GM21423 (cell line): ENCODE data around the gene KIAA2012.
"Not testable (repeated sequence)": the region's sequence is repeated elsewhere in the genome, so short reads cannot be mapped to it uniquely, and the experiment has no call there.

ENCODE experiments used
- ATAC-seq: cut with Tn5 transposase; IDR thresholded peaks from one replicate; pipeline ENCODE4 v1.9.1; 2021; ENCODE audit warnings: mild to moderate bottlenecking, moderate library complexity; ENCODE audit not compliant: unreplicated experiment

The KIAA2012 gene

DNA sequence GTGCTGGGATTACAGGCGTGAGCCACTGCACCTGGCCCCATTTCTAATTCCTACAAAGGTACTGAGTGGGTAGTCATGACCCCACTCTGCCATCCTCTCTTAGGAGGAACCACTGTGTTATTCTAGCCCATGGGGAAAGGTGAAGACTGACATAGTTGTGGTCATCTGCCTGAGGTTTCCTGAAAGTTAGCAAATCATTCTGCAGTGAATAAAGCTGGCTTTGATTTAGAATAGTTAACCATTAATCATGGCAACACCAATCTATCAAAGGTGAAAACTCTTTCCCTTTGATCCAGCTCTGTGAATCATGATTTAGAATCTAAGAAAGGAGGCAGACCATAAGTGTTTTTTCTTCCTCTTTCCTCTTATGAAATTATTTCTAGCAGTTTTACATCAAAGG is 114.5 kb downstream of the KIAA2012 start:
- ATAC-seq = no peak

DNA sequence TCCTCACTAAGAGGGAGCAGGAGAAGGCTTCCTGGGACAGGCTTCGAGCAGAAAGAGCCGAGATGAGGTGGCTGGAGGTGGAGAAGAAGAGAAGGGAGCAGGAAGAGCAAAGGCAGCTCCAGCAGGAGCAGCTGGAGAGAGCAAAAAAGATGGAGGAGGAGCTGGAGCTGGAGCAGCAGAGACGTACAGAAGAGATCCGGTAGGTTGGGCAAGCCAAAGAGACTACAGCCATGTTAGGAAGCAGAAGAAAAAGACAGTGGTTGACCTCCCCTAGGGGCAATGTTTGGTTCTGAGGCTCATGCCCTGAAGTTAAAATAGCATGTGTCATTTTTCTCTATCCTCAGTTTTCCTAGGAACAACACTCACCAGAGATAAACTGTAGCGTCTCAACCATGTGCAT is 120.2 kb downstream of the KIAA2012 start:
- ATAC-seq = no peak

DNA sequence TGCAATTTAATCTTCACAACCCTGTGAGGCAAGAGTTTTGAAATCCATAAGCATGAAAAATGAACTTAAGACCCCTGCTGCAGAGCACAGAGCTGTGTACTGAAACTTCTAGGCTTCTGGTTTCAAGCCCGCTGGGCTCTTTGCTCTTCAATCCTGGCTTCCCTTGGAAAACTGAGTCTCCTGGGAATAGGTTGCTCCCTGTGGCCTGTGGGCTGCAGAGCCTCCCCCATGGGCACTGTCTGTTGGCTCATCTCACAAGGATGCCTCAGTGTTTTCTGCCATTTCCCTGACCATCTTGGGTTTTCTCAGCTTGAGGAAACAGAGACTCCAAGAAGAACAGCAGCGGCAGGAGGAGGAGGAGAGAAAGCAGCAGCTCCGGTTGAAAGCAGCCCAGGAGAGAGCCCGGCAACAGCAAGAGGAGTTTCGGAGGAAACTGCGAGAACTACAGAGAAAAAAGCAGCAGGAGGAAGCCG is 120.9 kb downstream of the KIAA2012 start:
- no peak for ATAC-seq

DNA sequence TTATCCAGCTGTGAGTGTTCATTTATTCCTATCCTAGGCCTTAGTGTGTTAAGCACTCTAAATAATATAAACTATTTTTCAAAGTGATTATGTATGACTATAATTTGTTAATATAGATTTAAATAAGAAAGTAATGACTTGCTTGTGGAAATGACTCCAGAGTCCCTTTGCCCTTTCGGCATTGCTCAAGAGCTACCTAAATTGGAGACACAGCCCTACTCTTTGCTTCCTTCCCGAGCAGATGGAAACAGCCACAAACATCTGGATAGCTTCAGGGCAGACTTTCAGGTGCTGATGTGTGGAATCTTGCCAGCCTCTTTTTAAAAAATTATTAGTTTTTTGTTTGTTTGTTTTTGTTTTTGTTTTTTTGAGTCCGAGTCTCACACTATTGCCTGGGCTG is 121.4 kb downstream of the KIAA2012 start:
- ATAC-seq = no peak

DNA sequence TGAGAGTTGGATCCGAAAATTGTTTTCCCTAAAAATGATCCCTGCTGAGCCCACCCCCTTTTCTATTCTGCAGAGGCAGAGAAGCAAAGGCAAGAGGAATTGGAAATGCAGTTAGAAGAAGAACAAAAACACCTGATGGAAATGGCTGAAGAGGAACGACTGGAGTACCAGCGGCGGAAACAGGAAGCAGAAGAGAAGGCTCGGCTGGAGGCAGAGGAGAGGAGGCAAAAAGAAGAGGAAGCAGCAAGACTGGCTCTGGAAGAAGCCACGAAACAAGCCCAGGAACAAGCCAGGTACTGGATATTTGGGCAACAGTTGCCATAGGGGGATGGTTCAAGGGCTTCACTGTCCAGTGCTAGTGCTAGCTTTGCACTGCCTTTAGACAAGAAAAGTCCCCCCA is 123.7 kb downstream of the KIAA2012 start:
- ATAC-seq = no peak

DNA sequence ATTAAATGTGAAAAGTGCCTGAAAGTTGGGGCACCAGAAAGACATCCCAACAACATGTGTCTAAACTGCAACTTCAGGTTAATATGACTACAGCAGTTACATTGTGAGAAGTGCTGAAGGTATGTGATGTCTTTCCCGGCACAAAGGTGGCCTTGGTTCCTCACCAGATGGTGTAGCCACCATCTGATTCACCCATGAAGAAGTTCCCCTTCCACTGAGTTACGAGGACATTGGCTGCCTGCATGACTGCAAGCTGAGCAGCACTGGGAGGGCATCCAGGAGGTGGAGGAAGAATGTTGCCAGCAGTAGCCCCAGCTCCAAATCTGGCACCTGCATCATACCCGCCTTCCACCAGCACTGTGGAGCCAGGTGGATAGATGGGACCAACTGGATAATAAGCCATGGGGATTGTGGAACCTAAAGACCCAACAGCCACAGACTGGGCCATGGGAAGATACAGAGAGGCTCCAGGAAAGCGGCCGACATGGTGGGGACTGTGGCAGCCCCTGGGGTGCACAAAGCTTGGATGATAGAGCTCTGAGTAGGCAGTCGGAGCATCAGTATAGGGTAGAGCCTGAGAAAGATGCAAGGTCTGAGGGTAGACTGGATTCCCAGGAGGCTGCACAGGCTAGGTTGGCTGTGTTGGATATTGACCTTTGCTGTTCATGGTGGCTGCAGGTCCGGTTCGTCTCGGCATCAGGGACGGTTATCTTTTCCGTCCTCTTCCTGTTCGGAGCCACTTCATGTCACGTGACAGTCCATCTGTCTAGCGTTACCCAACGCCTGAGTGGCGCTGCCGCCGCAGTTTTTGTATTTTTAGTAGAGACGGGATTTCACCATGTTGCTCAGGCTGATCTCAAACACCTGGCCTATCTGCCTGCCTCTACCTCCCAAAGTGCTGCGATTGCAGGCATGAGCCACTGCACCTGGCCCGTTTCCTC is 128.4 kb downstream of the KIAA2012 start:
- ATAC-seq = no peak

DNA sequence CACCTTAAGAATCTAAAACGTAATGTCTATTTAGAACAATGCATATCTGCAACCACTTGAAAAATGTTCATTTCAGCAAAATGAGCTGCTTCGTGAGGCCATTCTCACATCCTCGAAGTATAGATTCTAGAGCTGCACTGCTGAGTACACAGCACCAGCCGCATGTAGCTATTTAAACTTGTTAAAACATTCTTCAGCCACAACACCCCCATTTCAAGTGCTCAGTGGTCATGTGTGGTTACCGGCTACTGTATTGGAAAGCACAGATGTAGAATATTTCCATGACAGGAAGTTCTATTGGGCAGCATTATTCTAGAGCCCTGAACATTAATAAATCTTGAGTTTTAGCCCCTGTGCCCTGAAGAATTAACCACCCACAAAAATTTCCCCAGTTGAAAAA is 130.3 kb downstream of the KIAA2012 start:
- ATAC-seq = no peak

DNA sequence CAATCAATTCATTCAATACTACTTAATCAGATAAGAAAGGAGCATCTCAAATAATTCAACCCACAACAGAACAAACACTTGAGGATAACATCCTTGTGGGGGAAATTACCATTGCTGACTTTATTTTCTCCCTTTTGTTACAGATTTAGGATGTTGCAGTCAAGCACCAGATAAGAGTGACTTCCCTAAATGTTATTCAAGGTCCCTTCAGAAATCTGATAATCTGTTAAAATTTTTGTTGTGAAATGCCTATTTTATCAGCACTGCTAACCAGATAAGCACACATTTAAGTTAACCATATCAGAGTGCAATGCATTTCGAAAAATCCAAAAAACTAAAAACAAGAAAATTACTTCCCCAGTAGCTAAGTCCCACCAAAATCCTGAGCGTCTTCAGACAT is 131.8 kb downstream of the KIAA2012 start:
- ATAC-seq = no peak

DNA sequence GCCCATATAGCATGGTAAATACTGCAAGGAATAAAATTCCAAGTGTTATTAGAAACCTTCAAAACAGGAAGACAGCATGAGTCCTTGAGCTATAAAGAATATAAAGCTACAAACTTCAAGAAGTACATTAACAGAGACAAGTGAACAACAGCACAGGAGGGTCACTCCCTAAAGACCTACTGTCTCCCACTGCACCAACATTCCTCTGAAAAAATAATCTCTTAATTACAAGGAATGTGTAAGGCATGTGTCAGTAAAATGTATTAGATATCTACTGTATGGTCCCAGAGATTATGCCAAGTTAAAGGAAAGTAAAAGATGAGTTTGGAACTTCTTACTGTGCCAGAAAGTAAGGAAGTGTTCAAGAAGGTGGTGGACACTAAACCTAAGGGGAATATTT is 135.5 kb downstream of the KIAA2012 start:
- ATAC-seq = no peak

DNA sequence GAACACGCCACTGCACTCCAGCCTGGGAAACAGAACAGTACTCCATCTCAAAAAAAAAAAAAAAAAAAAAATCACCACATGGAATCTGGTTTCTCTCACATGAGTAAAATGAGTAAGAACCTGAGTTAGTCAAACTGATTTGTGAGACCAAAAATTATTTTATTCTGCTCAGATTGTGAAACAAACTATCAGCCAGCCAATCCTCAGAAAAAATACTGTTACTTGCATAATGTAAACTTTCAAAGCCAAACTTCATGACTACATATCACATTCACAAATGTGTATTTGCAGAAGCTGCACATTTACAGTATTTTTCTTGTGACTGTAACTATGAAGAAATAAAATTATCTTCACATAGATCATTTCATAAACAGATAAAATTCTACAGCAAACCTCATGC is 142.1 kb downstream of the KIAA2012 start:
- ATAC-seq = no peak

DNA sequence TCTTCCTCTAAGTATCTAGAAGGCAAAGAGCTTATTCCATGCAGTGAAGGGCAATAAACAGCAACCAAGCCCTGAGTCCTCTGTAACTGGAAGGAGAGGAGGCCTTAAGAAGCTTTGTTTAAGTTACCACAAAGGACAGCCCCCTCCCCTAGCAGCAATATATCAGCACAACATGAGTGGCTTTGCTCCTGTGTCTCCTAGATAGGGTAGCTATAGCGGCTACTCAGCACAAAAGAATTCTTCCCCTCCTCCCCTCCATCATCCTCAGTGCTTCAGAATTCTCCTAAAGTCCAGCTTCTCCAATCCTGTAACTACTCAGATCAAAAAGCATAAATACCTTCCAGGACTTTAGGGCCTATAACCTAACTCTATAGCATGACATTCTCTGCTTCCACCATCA is 148.8 kb downstream of the KIAA2012 start:
- no peak for ATAC-seq

DNA sequence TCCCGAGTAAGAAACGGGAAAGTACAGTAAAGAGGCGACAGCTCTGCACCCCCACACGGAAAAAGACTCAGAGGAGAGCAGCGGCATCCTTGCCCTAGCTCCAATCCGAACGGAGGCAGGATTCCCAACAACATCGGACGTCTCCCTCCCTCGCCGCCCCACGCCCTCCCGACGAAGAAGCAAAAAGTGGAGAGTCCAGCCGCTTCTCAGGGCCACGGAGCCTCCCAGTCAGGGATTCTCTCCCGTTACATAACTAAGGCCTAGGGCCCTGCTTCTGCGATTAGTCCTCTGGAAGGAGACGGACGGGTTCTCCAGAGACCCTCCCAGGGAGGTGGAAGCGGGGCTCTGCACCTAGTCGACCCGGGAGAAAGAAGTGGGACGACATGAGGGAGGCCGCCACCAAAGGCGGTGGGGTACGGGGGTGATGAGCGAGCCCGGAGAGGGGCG is 164.8 kb downstream of the KIAA2012 start:
- peak; percentile 34 for ATAC-seq

DNA sequence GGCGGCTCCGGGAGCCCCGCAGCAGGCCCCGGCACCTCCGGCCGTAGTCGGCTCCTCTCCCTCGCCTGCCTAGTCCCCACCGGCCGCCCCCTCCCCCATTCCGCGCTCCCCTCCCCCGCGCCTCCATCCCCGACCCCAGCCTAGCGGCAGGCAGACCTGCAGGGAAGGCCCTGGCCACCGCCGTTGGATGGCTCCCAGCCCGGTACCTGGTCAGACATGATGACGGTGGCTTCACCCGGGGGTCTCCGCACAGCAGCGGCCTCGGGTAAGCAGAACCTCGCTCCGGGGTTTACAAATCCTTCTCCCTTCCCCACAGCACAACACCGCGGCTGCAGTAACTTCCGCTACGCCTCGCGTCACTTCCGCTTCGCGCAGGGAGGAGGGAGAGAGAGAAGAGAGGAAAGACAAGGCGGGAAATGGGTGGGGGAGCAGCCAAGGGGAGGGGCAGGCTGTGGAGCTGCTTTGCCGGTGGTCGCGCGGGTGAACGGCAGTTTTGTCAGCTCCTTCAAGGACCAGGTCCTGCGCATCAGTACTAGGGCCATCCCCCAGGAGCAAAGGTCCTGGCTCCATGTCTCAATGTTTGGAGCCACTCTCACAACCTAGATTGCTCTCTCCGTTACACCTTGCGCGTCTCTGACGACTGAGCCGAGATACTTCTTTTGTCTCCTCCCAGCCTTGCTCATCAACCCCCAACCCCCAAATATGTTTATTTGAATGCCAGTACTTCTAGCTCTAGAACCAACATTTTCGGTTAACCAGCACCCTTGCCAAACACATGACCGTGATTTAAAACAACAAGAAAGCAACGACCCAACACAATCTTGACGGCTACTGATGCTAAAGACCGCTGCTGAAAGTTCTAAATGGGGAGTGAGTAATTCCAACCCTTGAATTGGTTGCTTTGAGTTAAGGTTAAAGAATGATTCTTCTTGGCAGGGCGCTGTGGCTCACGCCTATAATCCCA is 165.5 kb downstream of the KIAA2012 start, which contains the start of gene SUMO1:
Gene SUMO1 (minus strand): TSS at position 364 of the 964 bp plus-strand sequence. CDS start 146 bp downstream, at position 218.
- peak; percentile 98 for ATAC-seq

DNA sequence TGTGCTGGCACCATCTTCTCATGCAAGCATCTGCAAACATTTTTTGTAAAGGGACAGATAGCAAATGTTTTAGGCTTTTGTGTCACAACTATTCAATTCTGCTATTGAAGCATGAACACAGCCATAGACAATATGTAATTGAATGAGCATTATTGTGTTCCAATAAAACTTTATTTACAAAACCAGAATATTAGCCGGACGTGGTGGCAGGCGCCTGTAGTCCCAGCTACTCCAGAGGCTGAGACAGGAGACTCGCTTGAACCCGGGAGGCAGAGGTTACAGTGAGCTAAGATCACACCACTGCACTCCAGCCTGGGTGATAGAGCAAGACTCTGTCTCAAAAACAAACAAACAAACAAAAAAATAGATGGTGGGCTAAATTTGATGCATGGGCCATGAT is 174.7 kb downstream of the KIAA2012 start:
- not testable (repeated sequence) for ATAC-seq

DNA sequence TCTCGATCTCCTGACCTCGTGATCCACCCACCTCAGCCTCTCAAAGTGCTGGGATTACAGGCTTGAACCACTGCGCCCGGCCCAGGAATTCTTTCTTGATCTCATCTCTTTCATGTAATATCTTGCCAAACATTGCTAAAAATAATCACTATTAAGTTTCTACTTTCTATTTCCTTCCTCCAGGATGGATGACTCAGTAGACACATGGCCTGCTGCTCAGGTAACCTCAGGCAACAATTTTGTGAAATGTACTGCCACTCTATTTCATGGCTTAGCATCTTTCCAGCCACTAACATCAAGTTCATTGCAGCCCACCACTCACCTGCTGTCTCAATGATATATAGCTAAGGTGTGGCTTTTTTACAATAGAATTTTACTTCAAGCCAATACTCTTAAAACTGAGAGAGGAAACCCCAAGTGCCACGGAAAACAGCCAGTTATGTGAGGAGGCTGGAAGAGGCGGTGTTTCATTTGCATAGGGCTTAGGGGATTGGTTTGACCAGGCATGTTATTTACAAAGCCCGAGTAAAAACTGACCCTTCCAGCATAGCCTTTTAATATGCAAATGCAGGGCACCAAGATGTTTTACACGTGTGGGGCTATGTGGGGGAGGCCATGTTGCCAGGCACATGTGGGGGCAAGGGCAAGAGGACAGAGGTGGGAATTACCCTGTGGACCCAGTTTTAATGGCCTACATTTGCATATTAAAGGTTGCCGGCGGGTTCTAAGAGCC is 176.6 kb downstream of the KIAA2012 start:
- no peak for ATAC-seq

DNA sequence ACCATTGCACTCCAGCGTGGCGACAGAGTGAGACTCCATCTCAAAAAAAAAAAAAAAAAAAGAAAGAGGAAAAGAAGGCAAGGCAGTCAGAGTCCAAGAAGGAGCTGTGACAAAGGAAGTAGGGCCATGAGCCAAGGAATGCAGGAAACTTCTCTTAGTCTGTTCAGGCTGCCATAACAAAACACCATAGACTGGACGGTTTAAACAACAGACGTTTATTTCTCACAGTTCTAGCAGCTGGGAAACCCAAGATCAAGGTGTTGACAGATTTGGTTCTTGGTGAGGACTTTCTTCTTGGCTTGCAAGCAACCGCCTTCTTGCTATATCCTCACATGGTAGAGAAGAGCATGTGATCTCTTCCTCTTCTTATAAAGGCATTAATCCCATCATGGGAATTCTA is 178.4 kb downstream of the KIAA2012 start:
- no peak for ATAC-seq
